GM19025 (cell line): ENCODE measurements around the gene SPSB1.
A peak's percentile ranks its signal among the peaks of the same experiment; 100 is the strongest.

Experiments used
- ATAC-seq: cut with Tn5 transposase; IDR thresholded peaks from one replicate; pipeline ENCODE4 v1.9.1; 2021; ENCODE audit warnings: mild to moderate bottlenecking, low read depth, moderate library complexity; ENCODE audit not compliant: unreplicated experiment

The SPSB1 gene

DNA sequence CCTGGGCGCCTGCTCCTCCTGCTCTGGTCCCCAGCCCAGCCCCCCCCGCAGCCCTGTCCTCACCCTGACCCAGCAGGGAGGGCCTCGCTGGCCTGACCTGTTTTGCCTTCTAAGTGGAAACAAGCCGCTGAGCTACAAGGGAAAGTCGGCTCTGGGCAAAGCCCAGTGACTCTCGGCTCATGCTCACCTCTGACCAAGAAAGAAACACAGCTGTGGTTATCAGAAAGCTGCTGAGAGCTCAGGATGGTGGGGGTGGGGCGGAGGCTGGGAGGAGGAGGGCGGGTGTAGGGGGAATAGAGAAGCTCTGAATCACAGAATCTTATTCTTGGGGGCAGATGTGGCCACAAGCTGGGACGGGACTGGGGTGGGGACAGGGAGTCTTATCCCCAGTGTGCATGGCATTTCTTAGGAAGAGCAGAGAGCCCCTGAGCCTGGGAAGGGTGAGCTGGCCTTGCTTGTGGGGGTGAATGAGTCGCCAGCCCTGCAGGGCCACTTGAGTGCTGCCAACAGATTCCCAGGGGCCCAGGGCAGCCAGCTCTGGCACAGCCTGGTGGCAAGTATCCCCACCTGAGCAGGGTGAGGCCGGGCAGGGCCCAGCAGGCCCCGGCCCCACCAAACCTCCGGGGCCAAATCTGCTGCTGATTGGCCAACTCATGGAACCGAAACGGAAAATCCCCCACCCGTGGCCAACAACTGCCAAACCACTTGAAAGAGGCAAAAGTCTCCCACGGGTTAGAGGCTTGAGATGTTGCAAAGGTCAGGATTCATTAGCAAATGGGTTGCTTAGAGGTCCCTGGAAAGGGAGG lies 120.6 kb downstream of the SPSB1 start:
- ATAC-seq = peak; percentile 58

DNA sequence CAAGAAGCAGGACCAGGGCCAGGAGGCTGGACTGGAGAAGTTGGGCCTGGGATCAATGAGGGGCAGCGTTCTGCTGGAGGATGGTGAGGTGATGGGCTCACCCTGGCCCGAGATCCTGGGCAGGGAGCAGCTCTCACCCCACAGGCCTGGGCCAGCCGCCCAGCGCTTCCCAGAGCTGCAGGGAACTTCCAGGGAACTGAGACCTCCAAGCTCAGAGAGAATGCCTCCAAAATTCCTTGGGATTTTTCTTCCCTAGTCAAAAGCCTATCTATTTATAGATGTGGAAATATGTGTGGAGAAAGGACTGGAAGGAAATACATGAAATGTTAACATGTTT lies 121.2 kb downstream of the SPSB1 start:
- ATAC-seq = no peak

DNA sequence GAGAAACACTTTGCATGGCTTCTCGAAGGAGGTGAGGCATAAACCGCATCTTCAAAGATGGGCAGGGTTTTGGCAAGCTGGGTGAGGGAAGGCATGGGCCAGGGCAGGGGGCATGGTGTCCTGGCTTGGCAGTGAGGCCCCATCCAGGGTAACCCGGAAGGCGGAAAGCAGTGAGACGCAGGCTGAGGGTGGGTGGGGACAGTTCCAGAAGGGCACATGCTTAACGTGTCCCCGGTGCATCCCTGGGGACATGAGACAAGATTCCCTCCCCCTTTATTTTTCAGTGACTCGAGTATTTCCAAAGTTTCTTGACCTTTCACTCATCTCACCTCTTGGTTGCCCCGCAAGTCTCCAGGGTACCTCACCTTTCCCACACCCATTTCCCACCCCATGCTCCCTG lies 123.8 kb downstream of the SPSB1 start:
- no peak for ATAC-seq

DNA sequence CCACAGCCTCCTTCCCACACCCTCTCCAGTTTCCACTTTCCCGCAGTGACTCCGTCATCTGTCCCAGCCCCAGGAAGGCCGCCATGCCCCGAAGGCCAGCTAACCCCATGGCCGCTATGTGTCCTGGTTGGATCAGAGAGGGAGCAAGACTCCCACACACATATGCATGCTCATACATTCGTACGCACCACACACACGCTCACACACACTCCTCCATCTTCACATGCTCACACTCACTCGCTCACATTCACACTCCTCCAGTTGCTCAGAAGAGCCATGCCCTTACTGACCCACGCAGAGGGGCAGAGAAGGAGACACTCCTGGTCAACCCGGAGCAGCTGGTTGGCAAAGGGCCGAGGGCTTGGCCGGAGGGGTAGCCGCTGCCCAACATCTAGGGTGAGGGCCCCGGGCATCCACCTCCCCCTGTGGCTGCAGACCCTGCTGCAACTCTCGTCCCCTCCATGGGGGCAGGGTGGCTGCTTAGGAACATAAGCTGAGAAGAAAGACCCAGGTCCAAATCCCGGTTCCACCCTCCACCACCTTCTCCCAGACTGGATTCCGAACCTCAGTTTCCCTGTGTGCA lies 124.3 kb downstream of the SPSB1 start:
- no peak for ATAC-seq

DNA sequence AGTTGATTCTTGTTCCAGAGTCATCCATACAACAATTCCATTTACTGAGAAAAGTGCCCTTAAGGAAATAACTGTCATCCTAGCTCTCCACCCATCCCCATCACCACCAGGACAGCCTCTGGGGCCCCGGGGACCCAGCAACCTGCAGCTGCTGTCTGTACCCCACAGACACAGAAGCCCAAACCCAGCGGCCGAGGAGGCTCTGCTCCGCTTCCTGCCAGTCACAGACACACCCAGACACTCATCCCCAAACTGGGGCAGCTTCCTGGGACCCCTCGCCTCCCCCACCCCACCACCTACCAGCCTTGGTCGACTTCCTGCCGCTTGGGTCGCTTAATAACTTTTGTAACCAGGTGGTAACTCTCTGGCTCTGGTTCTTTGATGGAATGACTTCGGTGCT lies 125.0 kb downstream of the SPSB1 start:
- no peak for ATAC-seq

DNA sequence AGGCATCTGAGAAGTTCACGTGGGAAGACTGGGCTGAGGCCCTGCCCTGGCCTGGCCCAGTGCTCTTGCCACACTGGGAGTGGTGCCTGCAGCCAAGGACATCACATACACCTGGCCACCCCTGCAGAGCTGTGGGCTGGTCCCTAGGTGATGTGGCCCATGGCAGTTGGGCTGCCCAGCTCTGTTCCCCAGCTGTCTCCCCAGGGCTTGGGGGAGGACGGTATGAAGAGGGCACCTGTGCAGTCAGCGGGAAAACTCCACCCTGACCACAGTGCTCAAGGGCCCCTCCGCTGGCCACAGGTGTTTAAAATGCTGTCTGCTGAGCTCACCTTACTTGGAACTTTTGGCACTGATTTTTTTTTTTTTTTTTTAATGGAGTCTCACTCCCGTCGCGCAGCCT lies 126.2 kb downstream of the SPSB1 start:
- no peak for ATAC-seq
